Measurements from ENCODE around the gene BRD7. TPM values are rescaled to one million over a fixed set of nuclear protein-coding genes. Genes with fewer than 3 reads are reported as not detected.

BRD7 gene
- polyA plus RNA-seq, 3 donors: 11.4 to 33.0 (median 21.2) TPM

- Histone ChIP-seq H3K27me3 (ENCODE audit: control insufficient read depth in 2 of 2, insufficient read depth in 2 of 2, low read length in 2 of 2) (no peaks in the 10 kb centered on the region), H4K20me1 (ENCODE audit: insufficient read depth, low read length) (no peaks in the 10 kb centered on the region), H2AFZ (ENCODE audit: insufficient read depth, low read depth, low read length, poor library complexity, severe bottlenecking) (peak overlapping the region; percentile 1), H3K79me2 (ENCODE audit: insufficient read depth, low read length) (no peaks in the 10 kb centered on the region), H3K4me1 (ENCODE audit: control insufficient read depth in 1 of 2, insufficient read depth in 2 of 2, low read length in 2 of 2) (no peaks in the 10 kb centered on the region), H3K27ac (ENCODE audit: low read depth in 1 of 2, low read length in 2 of 2) (no peak overlapping the region), H3K9ac (ENCODE audit: insufficient read depth, low read length, poor library complexity, severe bottlenecking) (no peak overlapping the region), H3K9me3 (replicated peaks in 1 of 2; ENCODE audit: control insufficient read depth in 1 of 2, insufficient read depth in 1 of 2, low read length in 2 of 2) (no peaks in the 10 kb centered on the region), H3K36me3 (replicated peaks in 1 of 2; ENCODE audit: control insufficient read depth in 1 of 2, insufficient read depth in 2 of 2, low read length in 2 of 2) (no peaks in the 10 kb centered on the region), H3K4me2 (replicated peaks; ENCODE audit: extremely low read depth, low read length, poor library complexity, severe bottlenecking) (no peak overlapping the region), H3K4me3 (replicated peaks in 1 of 3; ENCODE audit: low read depth in 2 of 3, low read length in 3 of 3) (no peak overlapping the region)
- TF ChIP-seq CTCF (IDR thresholded peaks at IDR 0.05): peak; percentile 32
- Mint-ChIP-seq H3K27ac (no peak overlapping the region), H3K27me3 (ENCODE audit: low read depth in 3 of 3) (peaks cover 2 to 6% (median 5%) of the 10 kb centered on the region in 3 donors), H3K36me3 (no peaks in the 10 kb centered on the region), H3K9me3 (no peaks in the 10 kb centered on the region), H3K4me3 (no peak overlapping the region), H3K4me1 (peaks cover 3% of the 10 kb centered on the region)
- 96% methylated on average over 3 of the region's 8 CpGs for WGBS (ENCODE audit: insufficient coverage)
- DNase-seq: no peak
- intact Hi-C loops (cut with micrococcal nuclease): no loop called here
Measured at GRCh38 chr16:50381679-50382440, 13.1 kb upstream of the BRD7 start.

DNA sequence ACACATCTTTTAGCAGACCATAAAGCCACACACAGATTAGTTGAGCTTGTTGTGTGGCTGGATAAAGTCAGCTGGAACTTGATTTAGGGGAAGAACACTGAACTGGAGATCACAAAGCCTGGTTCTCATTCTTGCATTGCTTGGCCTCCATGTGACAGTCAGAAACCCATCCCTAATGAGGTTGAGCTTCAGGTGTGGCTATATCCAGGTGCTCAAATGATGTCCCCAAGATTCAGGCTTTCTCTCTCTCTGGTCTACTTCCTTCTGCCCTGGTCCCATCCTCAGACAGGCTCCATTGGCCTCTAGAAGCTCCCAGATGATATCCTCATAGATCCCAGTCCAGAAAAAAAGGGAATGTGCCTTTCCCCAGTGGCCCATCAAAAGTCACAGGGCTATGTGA lies 9.6 kb upstream of the BRD7 start:
- no peaks in the 10 kb centered on the region for H3K36me3 ChIP-seq (replicated peaks in 1 of 2; ENCODE audit: control insufficient read depth in 1 of 2, insufficient read depth in 2 of 2, low read length in 2 of 2)
- no peaks in the 10 kb centered on the region for H3K9me3 ChIP-seq (replicated peaks in 1 of 2; ENCODE audit: control insufficient read depth in 1 of 2, insufficient read depth in 1 of 2, low read length in 2 of 2)
- H3K27ac ChIP-seq (ENCODE audit: low read depth in 1 of 2, low read length in 2 of 2): no peak overlapping the region
- H3K27me3 Mint-ChIP-seq (ENCODE audit: low read depth in 3 of 3): peaks cover 2 to 10% (median 3%) of the 10 kb centered on the region in 3 donors
- no peaks in the 10 kb centered on the region for H3K27me3 ChIP-seq (ENCODE audit: control insufficient read depth in 2 of 2, insufficient read depth in 2 of 2, low read length in 2 of 2)
- H3K27ac Mint-ChIP-seq: no peak overlapping the region
- no peak overlapping the region for H3K4me3 ChIP-seq (replicated peaks in 1 of 3; ENCODE audit: low read depth in 2 of 3, low read length in 3 of 3)
- no peak overlapping the region for H3K4me3 Mint-ChIP-seq
- H3K9ac ChIP-seq (ENCODE audit: insufficient read depth, low read length, poor library complexity, severe bottlenecking): no peak overlapping the region
- H4K20me1 ChIP-seq (ENCODE audit: insufficient read depth, low read length): no peaks in the 10 kb centered on the region
- H3K9me3 Mint-ChIP-seq: no peaks in the 10 kb centered on the region
- H3K4me1 ChIP-seq (ENCODE audit: control insufficient read depth in 1 of 2, insufficient read depth in 2 of 2, low read length in 2 of 2): no peaks in the 10 kb centered on the region
- peaks cover 5% of the 10 kb centered on the region for H3K4me1 Mint-ChIP-seq
- H3K36me3 Mint-ChIP-seq: no peaks in the 10 kb centered on the region
- H3K4me2 ChIP-seq (replicated peaks; ENCODE audit: extremely low read depth, low read length, poor library complexity, severe bottlenecking): no peak overlapping the region
- intact Hi-C loops (cut with micrococcal nuclease): loop anchor here in 1 of 2 donors (10.0 kb wide), 1 partner anchor 224 kb away; the partner anchor contains the start of gene TENT4B
- DNase-seq: no peak
- H2AFZ ChIP-seq (ENCODE audit: insufficient read depth, low read depth, low read length, poor library complexity, severe bottlenecking): no peak overlapping the region
- TF ChIP-seq CTCF (IDR thresholded peaks at IDR 0.05): no peak
- H3K79me2 ChIP-seq (ENCODE audit: insufficient read depth, low read length): no peaks in the 10 kb centered on the region
